DMS79 treated with DMSO at 0.1 percent for 48 hours (cell line): ENCODE data around the gene GPSM1.

Experiments
- DNase-seq: peaks from one replicate; lab custom pipeline; 2025; lab: John Stamatoyannopoulos, UW

The GPSM1 gene

GRCh38 chr9:136290508-136291000 lies 36.8 kb upstream of the GPSM1 start:
- DNase-seq: no peak

DNA sequence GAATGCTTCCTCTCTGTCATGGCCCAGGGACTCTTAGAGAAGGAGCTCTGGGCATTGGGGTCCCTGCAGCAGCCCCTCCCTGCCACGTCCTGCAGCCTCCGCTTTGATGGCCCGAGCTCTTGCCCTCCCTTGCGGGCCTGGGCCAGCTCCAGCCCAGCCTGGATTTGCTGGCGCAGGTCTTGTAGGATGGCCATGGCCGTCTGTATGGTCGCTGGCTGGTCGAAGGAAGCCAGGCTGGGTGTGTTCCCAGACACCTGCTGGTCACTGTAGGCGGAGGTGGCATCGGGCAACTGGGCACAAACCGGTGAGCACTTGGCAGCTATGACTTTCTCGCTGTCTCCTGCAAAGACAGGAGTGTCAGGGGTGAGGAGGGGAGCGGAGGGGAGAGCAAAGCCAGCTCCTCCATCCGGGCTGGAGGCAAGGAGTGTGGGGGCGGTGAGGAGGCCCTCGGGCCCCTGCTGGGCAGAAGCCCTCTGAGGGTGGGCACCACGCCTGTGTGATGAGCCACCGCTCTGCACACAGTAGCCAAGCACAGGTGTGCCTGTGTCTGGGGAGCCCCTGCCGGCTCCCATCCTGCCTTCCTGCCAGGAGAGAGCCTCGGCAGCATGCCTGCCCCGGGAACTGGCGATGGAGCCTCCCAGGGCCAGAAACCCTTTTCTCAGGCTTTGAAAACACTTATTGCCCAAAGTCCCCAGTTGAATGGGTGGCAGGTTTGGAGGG lies 35.9 kb upstream of the GPSM1 start:
- no peak for DNase-seq

DNA sequence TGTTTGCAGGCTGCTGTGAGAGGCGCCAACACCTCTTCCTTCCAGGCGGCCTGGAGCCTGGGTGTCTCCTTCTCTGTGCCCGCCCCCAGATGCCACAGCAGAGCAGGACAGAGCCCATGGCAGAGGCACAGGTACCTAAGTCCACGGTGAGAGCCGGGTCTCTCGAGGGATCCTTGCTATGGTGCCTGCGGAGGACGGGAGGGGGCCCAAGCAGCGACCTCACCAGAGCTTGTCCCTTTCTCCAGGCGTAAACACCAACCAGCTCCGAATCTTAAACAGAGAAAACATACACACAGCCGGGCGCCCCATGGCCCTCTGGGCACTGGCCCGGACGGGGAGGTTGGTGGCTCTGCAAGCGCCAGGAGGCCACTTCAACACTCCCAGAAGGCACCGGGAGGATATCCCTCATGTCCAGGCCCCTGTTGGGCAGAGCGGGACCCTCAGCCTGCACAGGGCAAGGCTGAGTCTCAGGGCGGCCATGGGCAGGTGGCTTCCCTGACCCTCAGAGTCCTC lies 35.3 kb upstream of the GPSM1 start:
- peak; percentile 19 for DNase-seq

DNA sequence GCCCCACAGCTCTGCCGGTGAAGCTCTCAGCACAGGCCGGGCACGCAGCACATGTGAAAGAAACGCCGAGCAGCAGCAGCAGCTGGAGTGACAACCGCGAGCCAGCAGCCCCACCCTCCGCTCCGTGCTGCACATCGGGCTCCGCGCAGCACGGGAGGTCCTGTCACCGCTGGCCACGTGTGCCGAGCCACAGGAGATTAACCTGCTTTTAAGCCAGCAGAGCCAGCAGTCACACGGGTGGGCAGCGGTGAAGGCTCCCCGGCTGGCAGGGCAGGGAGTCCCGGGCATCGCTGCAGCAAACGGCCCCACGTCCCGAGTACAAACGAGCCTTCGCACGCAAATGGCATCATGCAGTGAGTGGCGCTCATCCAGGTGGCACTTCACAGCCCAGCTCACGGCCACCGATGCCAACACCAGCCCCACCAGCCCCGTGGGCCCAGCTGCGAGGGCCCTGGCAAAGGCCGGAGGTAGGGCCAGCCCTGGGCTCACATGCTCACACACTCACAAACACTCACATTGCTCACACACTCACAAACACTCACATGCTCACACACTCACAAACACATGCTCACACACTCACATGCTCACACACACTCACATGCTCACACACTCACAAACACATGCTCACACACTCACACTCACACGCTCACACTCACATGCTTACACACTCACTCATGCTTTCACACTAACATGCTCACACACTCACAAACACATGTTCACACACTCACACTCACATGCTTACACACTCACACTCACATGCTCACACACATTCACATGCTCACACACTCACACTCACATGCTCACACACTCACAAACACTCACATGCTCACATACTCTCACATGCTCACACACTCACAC lies 34.5 kb upstream of the GPSM1 start:
- peak; percentile 43 for DNase-seq

- DNase-seq: no peak
Observed at GRCh38 chr9:136293476-136294077, 33.8 kb upstream of the GPSM1 start.

GRCh38 chr9:136294437-136294836 lies 32.9 kb upstream of the GPSM1 start:
- DNase-seq: no peak

- DNase-seq: no peak
Observed at GRCh38 chr9:136295055-136295454, 32.3 kb upstream of the GPSM1 start.

DNA sequence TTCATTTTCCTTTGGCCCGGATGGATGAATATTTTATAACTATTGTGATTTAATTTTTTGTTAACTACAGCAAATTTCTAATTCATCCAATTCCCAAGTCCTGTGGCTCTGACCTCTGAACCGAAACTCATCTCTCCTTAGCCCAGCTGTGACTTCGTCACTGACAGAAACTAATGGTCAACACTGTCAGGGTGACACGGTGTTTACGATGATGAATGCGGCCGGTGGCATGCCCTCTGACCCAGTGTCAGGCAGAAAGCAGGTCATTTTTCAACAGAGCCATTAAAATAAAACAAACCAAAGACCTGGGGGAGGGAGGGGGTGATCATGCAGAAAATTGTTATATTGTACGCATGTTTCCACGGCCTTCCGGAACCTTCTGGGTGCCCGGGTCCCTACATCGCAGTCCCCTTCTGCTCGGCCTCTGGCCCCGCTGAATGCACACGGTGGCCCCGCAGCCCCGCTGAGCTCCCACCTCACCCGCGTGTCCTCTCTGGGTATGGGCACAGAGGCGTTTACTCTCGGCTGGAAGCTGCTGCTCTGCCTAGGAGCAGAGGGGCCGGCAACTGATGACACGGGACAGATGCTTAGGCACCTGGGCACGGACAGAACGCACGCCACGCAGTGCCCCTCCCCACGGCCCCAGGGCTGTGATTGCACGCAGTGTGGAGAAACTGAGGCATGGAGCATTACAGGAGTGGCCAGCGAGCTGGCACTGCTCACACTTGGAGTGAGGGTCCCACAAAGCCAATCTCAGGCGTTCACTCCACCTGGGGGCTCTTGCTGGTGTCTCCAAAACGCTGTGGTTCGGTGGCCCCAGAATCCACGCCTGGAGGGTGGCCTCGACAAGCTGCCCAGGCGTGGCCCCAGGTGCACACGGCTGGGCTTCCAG lies 31.6 kb upstream of the GPSM1 start:
- DNase-seq: no peak

DNA sequence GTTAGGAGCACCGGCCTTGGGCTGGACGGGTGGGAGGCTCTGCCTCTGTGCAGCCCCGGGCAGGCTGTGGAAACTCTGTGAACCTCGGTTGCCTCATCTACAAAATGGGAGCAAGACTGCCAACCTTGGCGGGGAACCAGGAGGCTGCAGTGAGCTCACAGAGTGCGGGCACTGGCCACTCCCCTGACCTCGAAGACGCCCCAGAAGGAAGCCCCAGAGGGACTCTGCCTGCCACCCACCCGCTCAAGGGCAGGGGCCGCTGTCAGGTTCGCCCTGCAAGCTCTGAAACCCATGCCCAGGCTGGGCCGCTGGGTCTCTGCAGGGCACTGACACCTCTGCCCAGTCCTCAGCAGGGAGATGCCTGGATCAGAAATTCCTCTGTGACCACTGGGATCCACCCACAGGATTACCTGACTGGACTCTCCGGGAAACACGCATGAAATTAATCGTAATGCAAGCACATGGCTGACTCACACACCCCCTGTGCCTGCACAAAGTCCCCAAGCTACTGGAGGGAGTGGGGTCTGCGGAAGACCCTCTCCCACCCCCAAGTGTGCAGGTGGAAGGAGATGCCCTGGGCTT lies 30.8 kb upstream of the GPSM1 start:
- DNase-seq: no peak

- DNase-seq: no peak
Observed at GRCh38 chr9:136297016-136297691, 30.2 kb upstream of the GPSM1 start.

GRCh38 chr9:136297766-136298735 lies 29.3 kb upstream of the GPSM1 start:
- no peak for DNase-seq

DNA sequence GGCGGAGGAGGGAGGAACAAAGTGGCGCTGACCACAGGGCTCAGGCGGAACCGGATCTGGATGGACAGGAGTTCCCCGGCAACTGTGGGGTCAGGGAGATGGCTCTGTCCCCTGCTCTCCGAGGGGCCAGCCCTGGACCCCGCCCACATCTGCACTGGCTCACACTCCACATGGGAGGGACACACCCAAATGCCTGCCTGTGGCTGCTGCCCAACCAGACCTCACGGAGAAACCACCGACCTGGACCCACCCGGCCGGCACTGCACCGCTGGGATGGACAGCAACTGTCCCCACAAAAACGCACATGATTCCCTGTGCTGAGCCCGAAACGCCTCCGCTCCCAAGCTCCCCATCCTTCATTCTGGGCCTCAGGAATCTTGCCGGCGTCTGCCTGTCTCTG lies 28.2 kb upstream of the GPSM1 start:
- no peak for DNase-seq

GRCh38 chr9:136299541-136299940 lies 27.8 kb upstream of the GPSM1 start:
- peak; percentile 41 for DNase-seq

GRCh38 chr9:136300016-136300545 lies 27.3 kb upstream of the GPSM1 start:
- DNase-seq: peak; percentile 65

GRCh38 chr9:136300866-136301265 lies 26.5 kb upstream of the GPSM1 start:
- DNase-seq: no peak

DNA sequence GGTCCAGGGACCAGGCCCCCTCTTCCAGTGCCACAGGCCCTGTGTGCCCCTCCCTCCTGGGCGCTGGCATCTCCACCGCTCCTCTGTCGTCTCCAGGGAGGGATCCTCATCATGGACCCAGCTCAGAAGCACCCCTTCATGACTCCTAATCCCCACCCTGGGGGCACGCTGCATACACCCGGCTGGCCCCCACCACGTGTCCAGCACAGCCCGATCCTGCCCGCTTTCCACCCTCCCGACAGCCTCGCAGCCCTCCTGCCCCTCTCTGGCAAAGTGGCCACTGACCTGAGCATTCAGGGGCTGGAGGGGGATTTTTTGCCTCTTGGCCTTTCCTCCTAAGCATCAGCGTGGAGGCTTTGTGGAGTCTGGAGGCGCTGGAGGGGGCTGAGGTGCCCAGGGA lies 24.8 kb upstream of the GPSM1 start:
- no peak for DNase-seq

DNA sequence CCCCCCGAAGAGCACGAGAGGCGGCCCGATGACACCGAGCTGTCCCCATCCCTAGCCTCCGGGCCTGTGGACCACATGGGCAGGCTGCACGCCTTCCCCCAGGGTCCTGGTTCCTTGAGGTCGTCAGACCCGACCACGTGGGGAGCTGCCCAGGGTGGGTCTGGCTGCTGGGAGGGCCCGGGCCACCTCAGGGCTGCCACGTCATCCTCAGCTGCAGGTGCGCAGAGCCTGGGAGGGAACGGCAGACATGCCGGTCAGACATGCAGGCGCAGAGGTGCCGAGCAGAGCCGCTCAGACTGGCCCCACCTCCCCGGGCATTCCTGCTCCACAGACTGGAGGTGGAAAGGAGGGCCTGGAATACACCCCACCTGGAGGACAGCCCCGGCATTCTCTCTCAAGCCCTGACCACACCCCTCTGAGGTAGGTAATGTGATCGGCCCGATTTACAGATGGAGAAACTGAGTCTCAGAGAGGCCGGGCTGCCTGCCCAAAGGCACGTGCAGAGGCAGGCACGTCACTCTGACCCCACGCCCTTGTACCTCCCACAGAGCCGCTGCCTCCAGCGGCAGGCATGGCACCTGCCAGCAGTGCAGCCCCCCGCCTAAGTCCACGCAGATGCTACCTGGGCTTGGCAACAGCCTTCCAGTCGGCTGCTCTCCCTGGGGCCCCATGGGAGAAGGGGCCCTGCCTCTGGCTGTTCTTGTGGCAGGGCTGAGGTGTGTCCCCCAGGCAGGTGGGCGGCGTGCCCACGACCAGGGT lies 24.1 kb upstream of the GPSM1 start:
- no peak for DNase-seq

- no peak for DNase-seq
Observed at GRCh38 chr9:136303825-136304416, 23.4 kb upstream of the GPSM1 start, which contains the start of gene CCDC187. Gene CCDC187 (minus strand): TSS chr9:136304094. CDS start chr9:136303830, 264 bp downstream.
